Measurements from ENCODE around the gene GPC3. TPM values are rescaled to one million over a fixed set of nuclear protein-coding genes. Genes with fewer than 3 reads are reported as not detected.

GPC3 gene
- polyA plus RNA-seq, 2 of the 4 experiments (the other 2 are of a cell fraction): not detected

- no peaks in the 10 kb centered on the region for H3K9me3 ChIP-seq
- 23% methylated on average over 4 of the region's 4 CpGs for WGBS (ENCODE audit: missing lambda C conversion rate)
- H3K4me1 ChIP-seq: no peaks in the 10 kb centered on the region
- no peak overlapping the region for H3K4me3 ChIP-seq
- H3K4me2 ChIP-seq: no peak overlapping the region
- TF ChIP-seq HOXB5 (CRISPR knock-in tag; IDR thresholded peaks at IDR 0.05): no peak
- TF ChIP-seq ZSCAN20 (CRISPR knock-in tag; IDR thresholded peaks at IDR 0.05): no peak
- TF ChIP-seq CBX8 (IDR thresholded peaks at IDR 0.05): no peak
- no peak for TF ChIP-seq CHD2 (IDR thresholded peaks at IDR 0.05; ENCODE audit: low read length, partially characterized antibody)
- TF ChIP-seq SMC3 (IDR thresholded peaks at IDR 0.05): no peak
- no peak for ATAC-seq
- peak; percentile 56 for FAIRE-seq
- DNase-seq (ENCODE audit: low read depth in 1 of 2, low spot score in 1 of 2): no peak
- ChIA-PET POLR2A (no interaction called here), CTCF (interaction anchor here (0.9 kb wide), 1 partner anchor 16 kb away, joined by 4 read pairs; no protein-coding TSS in a partner anchor)
- no peak overlapping the region for H3K27ac ChIP-seq
Measured at GRCh38 chrX:133881007-133881406, 104.4 kb downstream of the GPC3 start.

GRCh38 chrX:133880032-133880443 lies 105.4 kb downstream of the GPC3 start:
- TF ChIP-seq BHLHE40 (IDR thresholded peaks at IDR 0.05; ENCODE audit: low read depth, low read length) (no peak), NPAS2 (CRISPR knock-in tag; IDR thresholded peaks at IDR 0.05; ENCODE audit: borderline replicate concordance) (no peak), JUNB (IDR thresholded peaks at IDR 0.05) (no peak), MAZ (IDR thresholded peaks at IDR 0.05; ENCODE audit: borderline replicate concordance, low read depth, low read length) (no peak), KDM5A (IDR thresholded peaks at IDR 0.05) (no peak), EHMT2 (IDR thresholded peaks at IDR 0.05; ENCODE audit: low read depth) (no peak), RCOR1 (IDR thresholded peaks at IDR 0.05; ENCODE audit: low read depth, low read length) (no peak), ZC3H11A (IDR thresholded peaks at IDR 0.05) (no peak), USF2 (IDR thresholded peaks at IDR 0.05) (no peak), REST (IDR thresholded peaks at IDR 0.05) (no peak), FOXS1 (CRISPR knock-in tag; IDR thresholded peaks at IDR 0.05) (no peak), CHD2 (IDR thresholded peaks at IDR 0.05; ENCODE audit: low read length, partially characterized antibody) (no peak), RAD21 (conservative IDR thresholded peaks at IDR 0.05 in 1 of 2, IDR thresholded peaks at IDR 0.05 in 1 of 2) (no peak)
- TF ChIP-seq, protein P1, sequence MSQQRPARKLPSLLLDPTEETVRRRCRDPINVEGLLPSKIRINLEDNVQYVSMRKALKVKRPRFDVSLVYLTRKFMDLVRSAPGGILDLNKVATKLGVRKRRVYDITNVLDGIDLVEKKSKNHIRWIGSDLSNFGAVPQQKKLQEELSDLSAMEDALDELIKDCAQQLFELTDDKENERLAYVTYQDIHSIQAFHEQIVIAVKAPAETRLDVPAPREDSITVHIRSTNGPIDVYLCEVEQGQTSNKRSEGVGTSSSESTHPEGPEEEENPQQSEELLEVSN (IDR thresholded peaks at IDR 0.05; ENCODE audit: borderline replicate concordance, low read depth): no peak
- ATAC-seq (no peak), FAIRE-seq (peak; percentile 82), DNase-seq (ENCODE audit: low read depth in 1 of 2, low spot score in 1 of 2) (no peak)
- Histone ChIP-seq H3K4me1 (no peaks in the 10 kb centered on the region), H3K4me2 (no peak overlapping the region), H3K4me3 (no peak overlapping the region), H3K9me3 (no peaks in the 10 kb centered on the region), H3K27ac (no peak overlapping the region)
- 19% methylated on average over 4 of the region's 4 CpGs for WGBS (ENCODE audit: missing lambda C conversion rate)
- ChIA-PET CTCF (interaction anchor here (0.9 kb wide), 1 partner anchor 16 kb away, joined by 4 read pairs; no protein-coding TSS in a partner anchor), POLR2A (no interaction called here)

DNA sequence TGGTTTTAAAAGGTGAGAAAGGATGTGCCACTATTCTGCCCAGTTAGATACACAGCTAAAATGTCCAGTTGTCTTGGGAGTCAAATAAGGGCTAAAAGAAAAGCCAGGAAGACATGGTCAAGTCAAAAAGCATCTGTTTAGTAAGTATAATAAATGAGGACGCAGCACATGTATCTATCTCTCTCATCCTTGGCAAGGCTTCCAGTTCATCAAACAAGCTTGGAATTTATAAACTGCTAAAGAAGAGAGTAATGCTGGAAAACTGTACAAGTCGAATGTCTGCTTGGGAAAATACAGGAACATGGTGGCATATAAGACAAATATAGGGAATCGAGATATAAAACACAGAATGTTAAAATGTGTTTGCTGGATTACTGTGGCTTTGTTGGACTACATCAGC lies 106.7 kb downstream of the GPC3 start:
- Histone ChIP-seq H3K9me3 (no peaks in the 10 kb centered on the region), H3K27ac (no peak overlapping the region), H3K4me2 (no peak overlapping the region), H3K4me3 (no peak overlapping the region), H3K4me1 (no peaks in the 10 kb centered on the region)
- no peak for ATAC-seq
- no peak for DNase-seq (ENCODE audit: low read depth in 1 of 2, low spot score in 1 of 2)
- ChIA-PET POLR2A (no interaction called here), CTCF (no interaction called here)
- WGBS (ENCODE audit: missing lambda C conversion rate): 2% methylated on average over 3 of the region's 3 CpGs
- TF ChIP-seq NFE2L2 (conservative IDR thresholded peaks at IDR 0.05; ENCODE audit: low read length) (no peak), JUN (IDR thresholded peaks at IDR 0.05) (no peak), GATA3 (IDR thresholded peaks at IDR 0.05; ENCODE audit: borderline replicate concordance) (no peak), CBX2 (IDR thresholded peaks at IDR 0.05; ENCODE audit: borderline replicate concordance, low read depth) (no peak), POLR2AphosphoS2 (conservative IDR thresholded peaks at IDR 0.05; ENCODE audit: low read length) (no peak), RAD21 (conservative IDR thresholded peaks at IDR 0.05 in 1 of 2, IDR thresholded peaks at IDR 0.05 in 1 of 2) (no peak), NR3C1 (IDR thresholded peaks at IDR 0.05) (no peak), EHMT2 (IDR thresholded peaks at IDR 0.05; ENCODE audit: low read depth) (no peak), ELK1 (IDR thresholded peaks at IDR 0.05; ENCODE audit: low read depth, low read length) (no peak), PHF8 (IDR thresholded peaks at IDR 0.05; ENCODE audit: borderline replicate concordance, low read depth) (no peak), CEBPB (IDR thresholded peaks at IDR 0.05) (no peak)
- FAIRE-seq: no peak
